AG09319 (cell line): ENCODE results near the gene EBLN1.
A peak's percentile ranks its signal among the peaks of the same experiment; 100 is the strongest.

Experiments
- DNase-seq: peaks from one replicate; pipeline ENCODE4 v3.0.0-alpha.2; 2010; ENCODE audit warnings: low read depth; ENCODE audit errors: extremely low read depth
- CTCF ChIP-seq: IDR thresholded peaks from 2 replicates; pipeline ENCODE4 v1.5.1; 2011; ENCODE audit warnings: low read depth, mild to moderate bottlenecking, inconsistent platforms, low read length, moderate library complexity

Gene EBLN1

GRCh38 chr10:22244001-22244400 is 26.2 kb upstream of the EBLN1 start:
- no peak for TF ChIP-seq CTCF
- DNase-seq, result no peak

GRCh38 chr10:22243321-22243720 is 25.5 kb upstream of the EBLN1 start:
- DNase-seq, result no peak
- TF ChIP-seq CTCF, result no peak

GRCh38 chr10:22231260-22231659 is 13.4 kb upstream of the EBLN1 start:
- no peak for DNase-seq
- no peak for TF ChIP-seq CTCF

GRCh38 chr10:22230158-22230833 is 12.5 kb upstream of the EBLN1 start:
- TF ChIP-seq CTCF, result no peak
- no peak for DNase-seq

- DNase-seq, result no peak
- TF ChIP-seq CTCF, result no peak
Observed at GRCh38 chr10:22229802-22230157, 12.0 kb upstream of the EBLN1 start.

GRCh38 chr10:22228943-22229801 is 11.4 kb upstream of the EBLN1 start:
- no peak for TF ChIP-seq CTCF
- peak; percentile 77 for DNase-seq

- no peak for TF ChIP-seq CTCF
- no peak for DNase-seq
Observed at GRCh38 chr10:22228167-22228938, 10.5 kb upstream of the EBLN1 start.
